HCT116 (cell line): ENCODE data around the gene TRAF2. TPM values are rescaled to one million over a fixed set of nuclear protein-coding genes. Genes with fewer than 3 reads are reported as not detected.

Experiments
- ATAC-seq: fragments of 200-7000 bp; cut with Tn5 transposase; 2 replicates; pipeline ENCODE4 v1.9.1; 2020; ENCODE audit warnings: mild to moderate bottlenecking, moderate library complexity
- BruUV-seq: library from RNA; stranded (reverse); fragments of 400-500 nt; replicated peaks from 2 replicates; lab custom pipeline; 2021; lab: Mats Ljungman, UMichigan
- CTCF ChIA-PET: fragments of 300-600 bp; sonication (Branson Sonifier 250); formaldehyde crosslinking; loops from one replicate; lab custom pipeline; 2021; ENCODE audit warnings: antibody characterized with exemption; lab: Charles Lee
- POLR2A ChIA-PET: fragments of 300-600, 350-600 bp; sonication (Branson Sonifier 250); formaldehyde crosslinking; loops from one replicate; lab custom pipeline; 2021; ENCODE audit warnings: antibody characterized with exemption; lab: Charles Lee
- RAD21 ChIA-PET, 2 experiments: fragments of 300-600 bp; sonication (Branson Sonifier 250); formaldehyde crosslinking; loops; one replicate each; lab custom pipeline; 2023; ENCODE audit warnings: low total read pairs in 2 of 2; ENCODE audit not compliant: uncharacterized antibody in 2 of 2, unreplicated experiment in 2 of 2, low non-redundant PET in 1 of 2; lab: Charles Lee
- DNase-seq: peaks from one replicate; pipeline ENCODE4 v3.0.0-alpha.2; 2010; ENCODE audit warnings: low read depth, low spot score
- H2AFZ ChIP-seq: fragments of 200-600 bp; shearing (Covaris generic), sonication (generic); 2 replicates; pipeline ENCODE4 v1.6.1; 2017; ENCODE audit warnings: low read depth, mixed run types, mixed read lengths, antibody characterized with exemption, low read length; ENCODE audit not compliant: poor library complexity, severe bottlenecking
- H3K27ac ChIP-seq: 2 replicates; pipeline ENCODE4 v1.5.1; 2012; ENCODE audit warnings: low read depth, low read length
- H3K27me3 ChIP-seq: fragments of 200-600 bp; sonication (generic); 2 replicates; pipeline ENCODE4 v1.6.1; 2016; ENCODE audit warnings: mixed run types, low read length, mixed read lengths; ENCODE audit not compliant: insufficient read depth
- H3K36me3 ChIP-seq, 2 experiments: fragments of 200-500 bp in 1 of 2; fragments of 200-600 bp in 1 of 2; sonication (Bioruptor generic) in 1 of 2; sonication (generic) in 1 of 2; 2 replicates each; pipeline versions ENCODE4 v1.5.1 to v1.6.1; 2014 to 2016; ENCODE audit warnings: low read length in 2 of 2, inconsistent platforms in 1 of 2, mixed read lengths in 1 of 2, mixed run types in 1 of 2; ENCODE audit not compliant: insufficient read depth in 2 of 2, control insufficient read depth in 1 of 2
- H3K4me1 ChIP-seq, 2 experiments: fragments of 200-600 bp in 1 of 2; sonication (generic) in 1 of 2; 2 replicates each; pipeline versions ENCODE4 v1.5.1 to v1.6.1; 2012 to 2017; ENCODE audit warnings: low read length in 2 of 2, inconsistent platforms in 1 of 2, mild to moderate bottlenecking in 1 of 2, mixed read lengths in 1 of 2, mixed run types in 1 of 2, moderate library complexity in 1 of 2; ENCODE audit not compliant: insufficient read depth in 2 of 2, control insufficient read depth in 1 of 2
- H3K4me2 ChIP-seq: fragments of 200-600 bp; sonication (generic); 2 replicates; pipeline ENCODE4 v1.6.1; 2017; ENCODE audit warnings: mixed run types, low read length, mixed read lengths
- H3K4me3 ChIP-seq, 2 experiments: fragments of 200-600 bp in 1 of 2; sonication (generic) in 1 of 2; replicated peaks in 1 of 2; 2 replicates each; pipeline ENCODE4 v1.5.1; 2011 to 2016; ENCODE audit warnings: low read length in 2 of 2, control low read depth in 1 of 2, low read depth in 1 of 2, mild to moderate bottlenecking in 1 of 2, mixed read lengths in 1 of 2, mixed run types in 1 of 2
- H3K79me2 ChIP-seq: fragments of 200-600 bp; sonication (generic); 2 replicates; pipeline ENCODE4 v1.6.1; 2017; ENCODE audit warnings: mild to moderate bottlenecking, mixed run types, low read length, moderate library complexity, mixed read lengths; ENCODE audit not compliant: insufficient read depth
- H3K9ac ChIP-seq: fragments of 200-600 bp; sonication (generic); 2 replicates; pipeline ENCODE4 v1.6.1; 2016; ENCODE audit warnings: low read length, mixed read lengths
- H3K9me2 ChIP-seq: fragments of 200-600 bp; sonication (generic), shearing (Covaris generic); 2 replicates; pipeline ENCODE4 v1.6.1; 2017; ENCODE audit warnings: mixed run types, mild to moderate bottlenecking, moderate library complexity; ENCODE audit not compliant: insufficient read depth
- H3K9me3 ChIP-seq, 2 experiments: fragments of 200-500 bp in 1 of 2; fragments of 200-600 bp in 1 of 2; sonication (Bioruptor generic) in 1 of 2; sonication (generic) in 1 of 2; 2 replicates each; pipeline ENCODE4 v1.6.1; 2014 to 2017; ENCODE audit warnings: low read length in 2 of 2, mixed read lengths in 2 of 2, inconsistent platforms in 1 of 2, low read depth in 1 of 2, mild to moderate bottlenecking in 1 of 2, mixed run types in 1 of 2, moderate library complexity in 1 of 2; ENCODE audit not compliant: control insufficient read depth in 1 of 2, insufficient read depth in 1 of 2
- H4K20me1 ChIP-seq: fragments of 200-600 bp; sonication (generic), shearing (Covaris generic); 2 replicates; pipeline ENCODE4 v1.6.1; 2017; ENCODE audit warnings: mixed run types, mild to moderate bottlenecking, moderate library complexity; ENCODE audit not compliant: insufficient read depth
- ATF3 ChIP-seq: IDR thresholded peaks from 2 replicates; pipeline ENCODE4 v1.6.1; 2012
- CBX3 ChIP-seq: IDR thresholded peaks from 2 replicates; pipeline ENCODE4 v1.6.1; 2012; ENCODE audit warnings: low read depth
- CEBPB ChIP-seq: IDR thresholded peaks from 2 replicates; pipeline ENCODE4 v1.6.1; 2012; ENCODE audit warnings: low read depth
- EGR1 ChIP-seq: IDR thresholded peaks from 2 replicates; pipeline ENCODE4 v1.6.1; 2012; ENCODE audit warnings: low read depth
- ELF1 ChIP-seq: IDR thresholded peaks from 2 replicates; pipeline ENCODE4 v1.6.1; 2012; ENCODE audit warnings: low read depth, borderline replicate concordance
- EZH2 ChIP-seq: fragments of 200-600 bp; sonication (generic); IDR thresholded peaks from 2 replicates; pipeline ENCODE4 v1.6.1; 2017; ENCODE audit warnings: antibody characterized with exemption, mixed run types
- EZH2phosphoT487 ChIP-seq: fragments of 200-600 bp; IDR thresholded peaks from 2 replicates; pipeline ENCODE4 v1.6.1; 2018; ENCODE audit warnings: antibody characterized with exemption, borderline replicate concordance
- FOSL1 ChIP-seq: IDR thresholded peaks from 2 replicates; pipeline ENCODE4 v1.6.1; 2012; ENCODE audit warnings: low read depth
- JUND ChIP-seq: IDR thresholded peaks from 2 replicates; pipeline ENCODE4 v1.6.1; 2012
- MAX ChIP-seq: IDR thresholded peaks from 2 replicates; pipeline ENCODE4 v1.6.1; 2012
- RAD21 ChIP-seq: IDR thresholded peaks from 2 replicates; pipeline ENCODE4 v1.6.1; 2012; ENCODE audit warnings: low read depth, mild to moderate bottlenecking
- SRF ChIP-seq: IDR thresholded peaks from 2 replicates; pipeline ENCODE4 v1.6.1; 2012; ENCODE audit warnings: low read depth
- TCF7L2 ChIP-seq: IDR thresholded peaks from 2 replicates; pipeline ENCODE4 v1.7.0; 2011; ENCODE audit warnings: borderline replicate concordance, inconsistent platforms; ENCODE audit not compliant: insufficient read depth, insufficient read length; ENCODE audit errors: extremely low read depth
- ZFX ChIP-seq: fragments of 450-650 bp; IDR thresholded peaks from 2 replicates; pipeline ENCODE4 v1.6.1; 2017
- intact Hi-C: fragments of 100-400 bp; cut with micrococcal nuclease; formaldehyde crosslinking; loops from 2 replicates; pipeline ENCODE4 v1.10.0; 2022
- total RNA-seq: library from RNA; stranded (reverse); gene quantifications from one replicate; pipeline ENCODE4 v1.2.1, GENCODE V29; 2021; ENCODE audit not compliant: unreplicated experiment
- TF ChIP-seq, protein P1 (sequence below): IDR thresholded peaks from 2 replicates; pipeline ENCODE4 v1.6.1; 2011; ENCODE audit warnings: mild to moderate bottlenecking, low read length, moderate library complexity; ENCODE audit not compliant: insufficient replicate concordance; ENCODE audit errors: extremely low read depth

The TRAF2 gene
- total RNA-seq, 1 experiment from 2014 or later, result 28.4 TPM

- Histone ChIP-seq H3K4me3 (no peak overlapping the region), H3K27me3 (no peaks in the 10 kb centered on the region), H3K27ac (no peak overlapping the region), H3K4me2 (no peak overlapping the region), H3K4me1 (peaks cover 20 to 37% of the 10 kb centered on the region in 2 experiments), H3K79me2 (no peaks in the 10 kb centered on the region), H3K36me3 (no peaks in the 10 kb centered on the region), H4K20me1 (no peaks in the 10 kb centered on the region), H3K9me2 (no peaks in the 10 kb centered on the region), H3K9me3 (no peaks in the 10 kb centered on the region), H2AFZ (no peak overlapping the region), H3K9ac (no peak overlapping the region)
- BruUV-seq, result no TSS peak
- ATAC-seq (no peak), DNase-seq (no peak)
- CTCF ChIA-PET, result no interaction called here
- intact Hi-C loops, result no loop called here
- TF ChIP-seq EGR1 (no peak), SRF (no peak), EZH2 (no peak)
- POLR2A ChIA-PET, result no interaction called here
- RAD21 ChIA-PET, result no interaction called here
These were observed 66.1 kb downstream of the TRAF2 start for GRCh38 chr9:136952321-136952850.

DNA sequence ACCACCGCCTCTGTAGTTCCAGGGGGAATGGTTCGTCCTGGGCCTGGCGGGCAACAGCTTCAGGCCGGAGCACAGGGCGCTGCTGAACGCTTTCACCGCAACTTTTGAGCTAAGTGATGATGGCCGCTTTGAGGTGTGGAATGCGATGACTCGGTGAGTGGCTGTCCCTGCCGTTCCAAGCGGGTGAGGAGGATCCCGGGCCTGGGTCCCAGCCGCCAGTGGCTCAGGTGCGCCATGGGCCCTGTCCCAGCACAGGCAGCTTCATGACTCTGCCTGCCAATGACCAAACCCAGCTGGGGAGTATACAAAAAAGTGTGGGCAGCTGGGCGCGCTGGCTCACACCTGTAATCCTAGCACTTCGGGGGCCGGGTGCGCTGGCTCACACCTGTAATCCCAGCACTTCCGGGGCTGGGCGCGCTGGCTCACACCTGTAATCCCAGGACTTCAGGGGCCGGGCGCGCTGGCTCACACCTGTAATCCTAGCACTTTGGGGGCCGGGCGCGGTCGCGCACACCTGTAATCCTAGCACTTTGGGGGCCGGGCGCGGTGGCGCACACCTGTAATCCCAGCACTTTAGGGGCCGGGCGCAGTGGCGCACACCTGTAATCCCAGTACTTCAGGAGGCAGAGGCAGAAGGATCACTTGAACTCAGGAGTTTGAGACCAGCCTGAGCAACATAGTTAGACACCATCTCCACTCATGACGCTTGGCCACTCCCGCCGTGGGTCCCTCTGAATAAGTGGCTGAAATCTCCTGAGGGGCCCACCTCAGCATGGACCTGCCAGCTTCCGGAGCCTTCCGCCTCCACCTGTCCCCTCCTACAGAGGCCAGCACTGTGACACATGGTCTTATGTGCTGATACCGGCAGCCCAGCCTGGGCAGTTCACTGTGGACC, 66.8 kb downstream of the TRAF2 start:
- CTCF ChIA-PET, result no interaction called here
- Histone ChIP-seq H3K4me2 (no peak overlapping the region), H4K20me1 (no peaks in the 10 kb centered on the region), H3K4me3 (no peak overlapping the region), H3K36me3 (no peaks in the 10 kb centered on the region), H3K27ac (no peak overlapping the region), H3K9me2 (no peaks in the 10 kb centered on the region), H3K4me1 (peaks cover 19 to 30% of the 10 kb centered on the region in 2 experiments), H3K9me3 (no peaks in the 10 kb centered on the region), H2AFZ (no peak overlapping the region), H3K27me3 (no peaks in the 10 kb centered on the region), H3K79me2 (no peaks in the 10 kb centered on the region), H3K9ac (no peak overlapping the region)
- ATAC-seq (no peak), DNase-seq (no peak)
- POLR2A ChIA-PET, result no interaction called here
- intact Hi-C loops, result no loop called here
- no TSS peak for BruUV-seq
- RAD21 ChIA-PET, result no interaction called here
- TF ChIP-seq ELF1, result no peak
- no peak for TF ChIP-seq RAD21
- no peak for TF ChIP-seq TCF7L2
- no peak for TF ChIP-seq EZH2
- no peak for TF ChIP-seq FOSL1
- no peak for TF ChIP-seq EGR1
- TF ChIP-seq, protein P1, sequence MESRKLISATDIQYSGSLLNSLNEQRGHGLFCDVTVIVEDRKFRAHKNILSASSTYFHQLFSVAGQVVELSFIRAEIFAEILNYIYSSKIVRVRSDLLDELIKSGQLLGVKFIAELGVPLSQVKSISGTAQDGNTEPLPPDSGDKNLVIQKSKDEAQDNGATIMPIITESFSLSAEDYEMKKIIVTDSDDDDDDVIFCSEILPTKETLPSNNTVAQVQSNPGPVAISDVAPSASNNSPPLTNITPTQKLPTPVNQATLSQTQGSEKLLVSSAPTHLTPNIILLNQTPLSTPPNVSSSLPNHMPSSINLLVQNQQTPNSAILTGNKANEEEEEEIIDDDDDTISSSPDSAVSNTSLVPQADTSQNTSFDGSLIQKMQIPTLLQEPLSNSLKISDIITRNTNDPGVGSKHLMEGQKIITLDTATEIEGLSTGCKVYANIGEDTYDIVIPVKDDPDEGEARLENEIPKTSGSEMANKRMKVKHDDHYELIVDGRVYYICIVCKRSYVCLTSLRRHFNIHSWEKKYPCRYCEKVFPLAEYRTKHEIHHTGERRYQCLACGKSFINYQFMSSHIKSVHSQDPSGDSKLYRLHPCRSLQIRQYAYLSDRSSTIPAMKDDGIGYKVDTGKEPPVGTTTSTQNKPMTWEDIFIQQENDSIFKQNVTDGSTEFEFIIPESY, result no peak
- TF ChIP-seq SRF, result no peak
- TF ChIP-seq EZH2phosphoT487, result no peak
- no peak for TF ChIP-seq ZFX
- TF ChIP-seq JUND, result no peak
- no peak for TF ChIP-seq ATF3
- TF ChIP-seq CEBPB, result no peak
- TF ChIP-seq CBX3, result no peak
- no peak for TF ChIP-seq MAX
